COLO829 (cell line): Measurements from ENCODE around the gene HMCN1.

Source experiments
- DNase-seq: peaks from one replicate; pipeline ENCODE4 v3.0.0; 2012; ENCODE audit warnings: low spot score

HMCN1 gene

GRCh38 chr1:185733818-185734735 lies at the start of gene HMCN1:
Gene HMCN1, plus strand, starts transcription at chr1:185734391. Its CDS starts 389 bp downstream, at chr1:185734780.
- DNase-seq, result peak; percentile 58

GRCh38 chr1:185686821-185687778 lies 47.1 kb upstream of the HMCN1 start:
- DNase-seq, result no peak

- no peak for DNase-seq
These were observed 43.7 kb upstream of the HMCN1 start for GRCh38 chr1:185690527-185690926.

- no peak for DNase-seq
These were observed 40.5 kb upstream of the HMCN1 start for GRCh38 chr1:185693654-185694053.

- DNase-seq, result no peak
These were observed 40.1 kb upstream of the HMCN1 start for GRCh38 chr1:185694081-185694480.

- DNase-seq, result peak; percentile 18
These were observed 38.9 kb upstream of the HMCN1 start for GRCh38 chr1:185695299-185695698.

- DNase-seq, result no peak
These were observed 37.6 kb upstream of the HMCN1 start for GRCh38 chr1:185696422-185697150.

GRCh38 chr1:185699874-185700273 lies 34.3 kb upstream of the HMCN1 start:
- DNase-seq, result no peak

GRCh38 chr1:185701650-185702049 lies 32.5 kb upstream of the HMCN1 start:
- DNase-seq, result no peak

- no peak for DNase-seq
These were observed 30.0 kb upstream of the HMCN1 start for GRCh38 chr1:185704181-185704580.

- no peak for DNase-seq
These were observed 18.1 kb upstream of the HMCN1 start for GRCh38 chr1:185716095-185716494.

- DNase-seq, result no peak
These were observed 15.2 kb upstream of the HMCN1 start for GRCh38 chr1:185719021-185719420.

- no peak for DNase-seq
These were observed 13.4 kb upstream of the HMCN1 start for GRCh38 chr1:185720633-185721272.

- DNase-seq, result no peak
These were observed 12.6 kb upstream of the HMCN1 start for GRCh38 chr1:185721553-185721952.

GRCh38 chr1:185722098-185722497 lies 12.1 kb upstream of the HMCN1 start:
- DNase-seq, result no peak

GRCh38 chr1:185727726-185728125 lies 6.5 kb upstream of the HMCN1 start:
- DNase-seq, result no peak

GRCh38 chr1:185731446-185731845 lies 2.7 kb upstream of the HMCN1 start:
- DNase-seq, result no peak

GRCh38 chr1:185732951-185733350 lies 1.2 kb upstream of the HMCN1 start:
- no peak for DNase-seq

- DNase-seq, result no peak
These were observed 924 bp downstream of the HMCN1 start for GRCh38 chr1:185734929-185735700.

GRCh38 chr1:185735701-185736064 lies 1.5 kb downstream of the HMCN1 start:
- DNase-seq, result no peak

GRCh38 chr1:185739967-185740366 lies 5.8 kb downstream of the HMCN1 start:
- DNase-seq, result no peak
